Keratinocyte (primary cell): ENCODE results near the gene ADGRF1. TPM values are rescaled to one million over a fixed set of nuclear protein-coding genes. Genes with fewer than 3 reads are reported as not detected.

Experiments
- DNase-seq: peaks from one replicate; pipeline ENCODE4 v3.0.0-alpha.2; 2011; ENCODE audit warnings: low read depth, missing footprints, low spot score
- FAIRE-seq: peaks from 2 replicates; lab custom pipeline; 2011; peaks lifted over from hg19 to GRCh38; lab: Jason Lieb, UNC
- H2AFZ ChIP-seq: 2 replicates; pipeline ENCODE4 v1.6.0; 2012; ENCODE audit warnings: low read length, control low read depth, inconsistent platforms; ENCODE audit not compliant: control insufficient read depth
- H3K27ac ChIP-seq: 2 replicates; pipeline ENCODE4 v1.5.1; 2011; ENCODE audit warnings: low read length; ENCODE audit not compliant: control insufficient read depth, insufficient read depth
- H3K27me3 ChIP-seq: 3 replicates; pipeline ENCODE4 v1.6.0; 2011; ENCODE audit warnings: low read length; ENCODE audit not compliant: control insufficient read depth, insufficient read depth; ENCODE audit errors: extremely low read depth
- H3K36me3 ChIP-seq, 2 experiments: 2 replicates in 1 of 2; 3 replicates in 1 of 2; pipeline ENCODE4 v1.5.1; 2011; ENCODE audit warnings: low read length in 2 of 2, mild to moderate bottlenecking in 1 of 2; ENCODE audit not compliant: control insufficient read depth in 2 of 2, insufficient read depth in 2 of 2; ENCODE audit errors: extremely low read depth in 1 of 2
- H3K4me1 ChIP-seq: 3 replicates; pipeline ENCODE4 v1.5.1; 2011; ENCODE audit warnings: low read length; ENCODE audit not compliant: control insufficient read depth, insufficient read depth; ENCODE audit errors: extremely low read depth
- H3K4me2 ChIP-seq: 3 replicates; pipeline ENCODE4 v1.6.0; 2011; ENCODE audit warnings: low read depth, low read length; ENCODE audit not compliant: control insufficient read depth, insufficient read depth; ENCODE audit errors: extremely low read depth
- H3K4me3 ChIP-seq, 3 experiments: fragments of 200-600 bp in 1 of 3; sonication (generic) in 1 of 3; 2 replicates in 2 of 3; 3 replicates in 1 of 3; pipeline ENCODE4 v1.5.1; 2011 to 2016; ENCODE audit warnings: low read length in 3 of 3, mild to moderate bottlenecking in 3 of 3, control low read depth in 2 of 3, inconsistent platforms in 1 of 3, low read depth in 1 of 3, mixed read lengths in 1 of 3, mixed run types in 1 of 3, moderate library complexity in 1 of 3; ENCODE audit not compliant: control insufficient read depth in 2 of 3, insufficient read depth in 2 of 3; ENCODE audit errors: extremely low read depth in 1 of 3
- H3K79me2 ChIP-seq: 2 replicates; pipeline ENCODE4 v1.6.0; 2012; ENCODE audit warnings: low read length; ENCODE audit not compliant: control insufficient read depth, insufficient read depth
- H3K9ac ChIP-seq: 3 replicates; pipeline ENCODE4 v1.6.0; 2011; ENCODE audit warnings: low read length; ENCODE audit not compliant: control insufficient read depth, insufficient read depth; ENCODE audit errors: extremely low read depth
- H3K9me1 ChIP-seq: 3 replicates; pipeline ENCODE4 v1.6.0; 2011; ENCODE audit warnings: low read length; ENCODE audit not compliant: control insufficient read depth, insufficient read depth; ENCODE audit errors: extremely low read depth
- H3K9me3 ChIP-seq: 2 replicates; pipeline ENCODE4 v1.5.1; 2012; ENCODE audit warnings: low read depth, low read length; ENCODE audit not compliant: control insufficient read depth
- H4K20me1 ChIP-seq: 3 replicates; pipeline ENCODE4 v1.6.0; 2011; ENCODE audit warnings: low read length; ENCODE audit not compliant: control insufficient read depth, insufficient read depth; ENCODE audit errors: extremely low read depth
- EZH2 ChIP-seq: IDR thresholded peaks from one replicate; pipeline ENCODE4 v1.6.1; 2012; ENCODE audit warnings: inconsistent platforms, mild to moderate bottlenecking, low read length, moderate library complexity
- dilution Hi-C: fragments of 300-500 bp; cut with MboI; formaldehyde crosslinking; loops from one replicate; pipeline ENCODE4 v1.7.0; 2020; ENCODE audit warnings: low sequenced_read_pairs; ENCODE audit not compliant: extremely low pct_ligation_motif_present
- polyA plus RNA-seq, 5 experiments: library from polyadenylated mRNA; depleted of rRNA in 3 of 5; stranded (reverse) in 3 of 5; stranded (forward) in 1 of 5; unstranded in 1 of 5; fragments of >200 nt; gene quantifications; 1 replicate in 1 of 5; 2 replicates in 3 of 5; 3 replicates in 1 of 5; pipeline versions ENCODE4 v1.2.1 to v1.2.3, GENCODE V29; 2011 to 2012; ENCODE audit warnings: missing spikeins in 2 of 5, low read depth in 1 of 5, low replicate concordance in 1 of 5
- TF ChIP-seq, protein P1 (sequence below), 3 experiments: IDR thresholded peaks in 1 of 3; conservative IDR thresholded peaks in 1 of 3; optimal IDR thresholded peaks in 1 of 3; 2 replicates in 2 of 3; 3 replicates in 1 of 3; pipeline versions ENCODE3 to v1.5.1; 2011; ENCODE audit warnings: low read length in 3 of 3, mild to moderate bottlenecking in 3 of 3, moderate library complexity in 2 of 3, control low read depth in 1 of 3, inconsistent platforms in 1 of 3; ENCODE audit not compliant: insufficient read depth in 2 of 3; ENCODE audit errors: extremely low read depth in 1 of 3

Gene ADGRF1
- polyA plus RNA-seq, 1 donor (not counting 4 experiments of a cell fraction or from before 2014, with no cell fraction given), result 43.9 TPM

DNA sequence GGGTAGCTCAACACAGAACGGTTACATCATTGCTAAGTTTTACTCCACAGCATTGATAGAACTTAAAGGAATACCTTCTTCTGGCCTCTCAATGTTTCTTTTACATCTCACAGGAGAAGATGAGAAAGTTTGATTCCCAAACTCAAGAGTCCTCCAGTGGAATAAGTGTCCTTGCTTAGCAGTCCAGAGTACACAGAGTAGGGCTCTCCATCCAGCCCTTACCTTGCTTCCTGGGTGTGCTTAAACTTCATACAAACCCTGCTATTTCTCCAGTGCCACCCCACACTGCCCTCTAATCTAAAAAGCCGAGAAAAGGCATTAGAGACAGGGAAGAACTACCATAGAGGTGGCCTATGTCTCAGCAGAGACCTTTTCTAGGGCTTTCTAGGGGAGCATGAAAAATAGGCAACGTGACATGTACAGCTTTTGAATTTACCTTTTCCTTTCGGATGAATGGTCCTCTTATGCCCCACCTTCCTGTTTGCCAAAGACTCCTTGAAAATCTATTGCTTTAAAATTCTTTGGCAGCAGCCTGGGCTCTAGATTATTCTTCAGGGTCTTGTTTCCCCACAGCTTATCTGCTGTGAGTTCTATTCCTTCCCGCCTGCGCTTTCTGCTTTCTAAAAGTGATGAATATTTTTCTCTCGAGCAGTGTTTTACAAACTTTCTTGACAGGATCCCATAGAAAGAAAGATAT, 12.1 kb downstream of the ADGRF1 start:
- no peak for TF ChIP-seq EZH2

GRCh38 chr6:47028835-47029360, 13.2 kb downstream of the ADGRF1 start:
- Histone ChIP-seq H4K20me1 (no peaks in the 10 kb centered on the region), H3K9ac (no peak overlapping the region), H3K9me1 (no peaks in the 10 kb centered on the region), H2AFZ (no peak overlapping the region), H3K27me3 (no peaks in the 10 kb centered on the region), H3K27ac (no peak overlapping the region), H3K4me1 (peaks cover 5% of the 10 kb centered on the region), H3K36me3 (peaks cover 5 to 7% of the 10 kb centered on the region in 2 experiments), H3K79me2 (peaks cover 12% of the 10 kb centered on the region), H3K9me3 (no peaks in the 10 kb centered on the region), H3K4me3 (no peak overlapping the region), H3K4me2 (no peak overlapping the region)
- FAIRE-seq (no peak), DNase-seq (no peak)
- TF ChIP-seq, protein P1, sequence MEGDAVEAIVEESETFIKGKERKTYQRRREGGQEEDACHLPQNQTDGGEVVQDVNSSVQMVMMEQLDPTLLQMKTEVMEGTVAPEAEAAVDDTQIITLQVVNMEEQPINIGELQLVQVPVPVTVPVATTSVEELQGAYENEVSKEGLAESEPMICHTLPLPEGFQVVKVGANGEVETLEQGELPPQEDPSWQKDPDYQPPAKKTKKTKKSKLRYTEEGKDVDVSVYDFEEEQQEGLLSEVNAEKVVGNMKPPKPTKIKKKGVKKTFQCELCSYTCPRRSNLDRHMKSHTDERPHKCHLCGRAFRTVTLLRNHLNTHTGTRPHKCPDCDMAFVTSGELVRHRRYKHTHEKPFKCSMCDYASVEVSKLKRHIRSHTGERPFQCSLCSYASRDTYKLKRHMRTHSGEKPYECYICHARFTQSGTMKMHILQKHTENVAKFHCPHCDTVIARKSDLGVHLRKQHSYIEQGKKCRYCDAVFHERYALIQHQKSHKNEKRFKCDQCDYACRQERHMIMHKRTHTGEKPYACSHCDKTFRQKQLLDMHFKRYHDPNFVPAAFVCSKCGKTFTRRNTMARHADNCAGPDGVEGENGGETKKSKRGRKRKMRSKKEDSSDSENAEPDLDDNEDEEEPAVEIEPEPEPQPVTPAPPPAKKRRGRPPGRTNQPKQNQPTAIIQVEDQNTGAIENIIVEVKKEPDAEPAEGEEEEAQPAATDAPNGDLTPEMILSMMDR (optimal IDR thresholded peaks at IDR 0.05 in 1 of 3, IDR thresholded peaks at IDR 0.05 in 1 of 3, conservative IDR thresholded peaks at IDR 0.05 in 1 of 3; ENCODE audit: extremely low read depth in 1 of 3, insufficient read depth in 2 of 3, low read length in 3 of 3), result no peak
- no peak for TF ChIP-seq EZH2
- dilution Hi-C loops, result no loop called here

More for the DNA sequence above, 12.1 kb downstream of the ADGRF1 start:
- Histone ChIP-seq H3K36me3 (peaks cover 4 to 6% of the 10 kb centered on the region in 2 experiments), H2AFZ (no peak overlapping the region), H3K4me1 (peaks cover 12% of the 10 kb centered on the region), H3K79me2 (peaks cover 12% of the 10 kb centered on the region), H3K9ac (no peak overlapping the region), H3K9me3 (no peaks in the 10 kb centered on the region), H3K4me2 (no peak overlapping the region), H4K20me1 (no peaks in the 10 kb centered on the region), H3K4me3 (no peak overlapping the region), H3K9me1 (no peaks in the 10 kb centered on the region), H3K27ac (no peak overlapping the region), H3K27me3 (no peaks in the 10 kb centered on the region)
- dilution Hi-C loops, result no loop called here
- DNase-seq (no peak), FAIRE-seq (peak; percentile 34)
